OCI-LY1 (cell line): Measurements from ENCODE around the gene VTI1A.

Source experiments
- H2AFZ ChIP-seq: fragments of 200-600 bp; sonication (generic), shearing (Covaris generic); 2 replicates; pipeline ENCODE4 v1.6.0; 2014; ENCODE audit warnings: antibody characterized with exemption, mild to moderate bottlenecking, low read length
- H3F3A ChIP-seq: fragments of 200-600 bp; sonication (generic), shearing (Covaris generic); 2 replicates; pipeline ENCODE4 v1.6.0; 2014; ENCODE audit warnings: mild to moderate bottlenecking, antibody characterized with exemption, low read length, moderate library complexity; ENCODE audit not compliant: insufficient read depth
- H3K27ac ChIP-seq: fragments of 200-600 bp; sonication (generic); 2 replicates; pipeline ENCODE4 v1.5.1; 2014; ENCODE audit warnings: low read length, mixed run types, mild to moderate bottlenecking, low read depth; ENCODE audit not compliant: poor library complexity, severe bottlenecking
- H3K27me3 ChIP-seq: fragments of 200-600 bp; sonication (generic); 2 replicates; pipeline ENCODE4 v1.6.0; 2014; ENCODE audit warnings: antibody characterized with exemption, mild to moderate bottlenecking, low read length, moderate library complexity; ENCODE audit not compliant: insufficient read depth
- H3K36me3 ChIP-seq: fragments of 200-600 bp; sonication (generic); 2 replicates; pipeline ENCODE4 v1.6.1; 2014; ENCODE audit warnings: mild to moderate bottlenecking, antibody characterized with exemption, low read length, moderate library complexity, mixed read lengths; ENCODE audit not compliant: insufficient read depth
- H3K4me1 ChIP-seq: fragments of 200-600 bp; sonication (generic); 2 replicates; pipeline ENCODE4 v1.5.1; 2014; ENCODE audit warnings: mild to moderate bottlenecking, low read length, moderate library complexity; ENCODE audit not compliant: insufficient read depth, severe bottlenecking
- H3K4me2 ChIP-seq: fragments of 200-600 bp; sonication (generic), shearing (Covaris generic); 2 replicates; pipeline ENCODE4 v1.6.1; 2014; ENCODE audit warnings: low read length
- H3K4me3 ChIP-seq: fragments of 200-600 bp; sonication (generic); 2 replicates; pipeline ENCODE4 v1.5.1; 2014; ENCODE audit warnings: low read length, low read depth, mild to moderate bottlenecking, mixed read lengths; ENCODE audit not compliant: poor library complexity, severe bottlenecking
- H3K79me2 ChIP-seq: fragments of 200-600 bp; shearing (Covaris generic); 2 replicates; pipeline ENCODE4 v1.6.1; 2016; ENCODE audit warnings: mixed run types, low read length, mixed read lengths; ENCODE audit not compliant: insufficient read depth
- H3K9ac ChIP-seq: fragments of 200-600 bp; sonication (generic), shearing (Covaris generic); 2 replicates; pipeline ENCODE4 v1.6.1; 2014; ENCODE audit warnings: mild to moderate bottlenecking, low read length, mixed read lengths
- H3K9me2 ChIP-seq: fragments of 200-600 bp; sonication (generic), shearing (Covaris generic); 2 replicates; pipeline ENCODE4 v1.6.1; 2014; ENCODE audit warnings: low read depth, mild to moderate bottlenecking, low read length, mixed read lengths
- H3K9me3 ChIP-seq: fragments of 200-600 bp; shearing (Covaris generic); 2 replicates; pipeline ENCODE4 v1.6.1; 2014; ENCODE audit warnings: low read length, mixed read lengths
- H4K20me1 ChIP-seq: fragments of 200-600 bp; sonication (generic), shearing (Covaris generic); 2 replicates; pipeline ENCODE4 v1.6.0; 2016; ENCODE audit warnings: mild to moderate bottlenecking, low read length; ENCODE audit not compliant: insufficient read depth
- CTCF ChIP-seq: fragments of 200-600 bp; sonication (generic), shearing (Covaris generic); IDR thresholded peaks from 2 replicates; pipeline ENCODE4 v1.5.1; 2017; ENCODE audit warnings: mild to moderate bottlenecking, antibody characterized with exemption, low read length, moderate library complexity, mixed read lengths
- EZH2 ChIP-seq: fragments of 200-600 bp; sonication (generic), shearing (Covaris generic); IDR thresholded peaks from 2 replicates; pipeline ENCODE4 v1.8.0; 2017; ENCODE audit warnings: borderline replicate concordance, mixed run types, mild to moderate bottlenecking, antibody characterized with exemption, low read length, moderate library complexity, mixed read lengths

The VTI1A gene

GRCh38 chr10:112519133-112519761 is 72.2 kb downstream of the VTI1A start:
- no peaks in the 10 kb centered on the region for H3F3A ChIP-seq
- no peaks in the 10 kb centered on the region for H3K4me1 ChIP-seq
- no peak overlapping the region for H3K4me3 ChIP-seq
- TF ChIP-seq CTCF (no peak), EZH2 (no peak)
- no peak overlapping the region for H2AFZ ChIP-seq
- no peak overlapping the region for H3K9ac ChIP-seq
- no peaks in the 10 kb centered on the region for H3K9me2 ChIP-seq
- H3K27me3 ChIP-seq, result no peaks in the 10 kb centered on the region
- no peak overlapping the region for H3K4me2 ChIP-seq
- no peaks in the 10 kb centered on the region for H4K20me1 ChIP-seq
- H3K27ac ChIP-seq, result no peak overlapping the region
- H3K9me3 ChIP-seq, result no peaks in the 10 kb centered on the region
- H3K36me3 ChIP-seq, result no peaks in the 10 kb centered on the region
- H3K79me2 ChIP-seq, result no peaks in the 10 kb centered on the region

DNA sequence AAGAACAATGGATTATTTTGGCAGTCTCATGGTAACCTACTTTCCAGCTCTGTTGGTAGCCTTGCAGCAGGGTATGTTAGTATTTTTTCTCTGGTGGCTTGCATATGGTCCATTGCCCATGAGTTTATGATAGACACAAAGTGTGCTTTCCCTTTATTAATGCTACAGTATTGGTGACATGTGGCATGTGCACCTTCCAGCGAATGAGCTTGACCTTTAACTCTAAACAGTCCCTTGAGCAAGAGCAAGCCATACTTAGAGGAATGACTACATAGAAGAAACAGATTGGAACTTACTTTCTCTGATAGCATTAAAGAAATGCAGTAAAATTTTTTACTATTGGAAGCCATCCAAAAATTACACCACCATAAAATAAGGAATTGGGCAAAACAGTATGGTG is 73.9 kb downstream of the VTI1A start:
- no peak overlapping the region for H3K9ac ChIP-seq
- no peaks in the 10 kb centered on the region for H3K79me2 ChIP-seq
- no peak for TF ChIP-seq CTCF
- TF ChIP-seq EZH2, result no peak
- no peaks in the 10 kb centered on the region for H3K36me3 ChIP-seq
- no peak overlapping the region for H2AFZ ChIP-seq
- H3F3A ChIP-seq, result no peaks in the 10 kb centered on the region
- H3K9me2 ChIP-seq, result no peaks in the 10 kb centered on the region
- no peak overlapping the region for H3K4me3 ChIP-seq
- no peak overlapping the region for H3K27ac ChIP-seq
- no peaks in the 10 kb centered on the region for H3K27me3 ChIP-seq
- H4K20me1 ChIP-seq, result no peaks in the 10 kb centered on the region
- no peaks in the 10 kb centered on the region for H3K9me3 ChIP-seq
- no peak overlapping the region for H3K4me2 ChIP-seq
- H3K4me1 ChIP-seq, result no peaks in the 10 kb centered on the region

DNA sequence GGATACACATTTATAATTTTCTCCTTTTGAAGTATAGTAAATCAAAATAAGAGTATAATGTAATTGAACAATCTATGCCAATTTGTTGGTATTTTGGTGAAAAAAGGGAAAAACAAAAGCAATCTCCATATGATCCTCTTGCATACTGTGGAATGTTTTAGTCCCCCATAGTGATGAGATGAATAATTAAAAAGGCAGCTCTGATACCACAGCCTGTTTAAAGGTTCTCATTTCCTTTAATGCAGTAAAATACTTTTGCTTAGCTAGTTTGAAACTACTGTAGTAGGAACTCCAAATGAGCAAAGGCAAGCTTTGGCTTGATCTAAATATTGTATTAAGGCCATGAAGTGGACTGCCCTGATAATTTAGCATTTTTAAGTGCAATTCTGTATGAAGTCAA is 77.6 kb downstream of the VTI1A start:
- H3K9me3 ChIP-seq, result no peaks in the 10 kb centered on the region
- H4K20me1 ChIP-seq, result no peaks in the 10 kb centered on the region
- H3K4me2 ChIP-seq, result no peak overlapping the region
- no peaks in the 10 kb centered on the region for H3K4me1 ChIP-seq
- no peaks in the 10 kb centered on the region for H3K79me2 ChIP-seq
- H2AFZ ChIP-seq, result no peak overlapping the region
- no peak overlapping the region for H3K27ac ChIP-seq
- no peak overlapping the region for H3K4me3 ChIP-seq
- H3K36me3 ChIP-seq, result no peaks in the 10 kb centered on the region
- H3K9me2 ChIP-seq, result no peaks in the 10 kb centered on the region
- TF ChIP-seq CTCF, result no peak
- no peak for TF ChIP-seq EZH2
- no peaks in the 10 kb centered on the region for H3K27me3 ChIP-seq
- H3K9ac ChIP-seq, result no peak overlapping the region
- no peaks in the 10 kb centered on the region for H3F3A ChIP-seq
